Skin of body (tissue), 2 donors: ENCODE measurements around the gene SPDL1. TPM values are rescaled to one million over a fixed set of nuclear protein-coding genes. Genes with fewer than 3 reads are reported as not detected.

Source experiments
- DNase-seq: peaks from one replicate; lab custom pipeline; 2025; lab: John Stamatoyannopoulos, UW
- total RNA-seq: library from RNA; depleted of rRNA; stranded (reverse); fragments of >200 nt; gene quantifications from one replicate; pipeline ENCODE4 v1.2.3, GENCODE V29; 2014

Gene SPDL1, protein sequence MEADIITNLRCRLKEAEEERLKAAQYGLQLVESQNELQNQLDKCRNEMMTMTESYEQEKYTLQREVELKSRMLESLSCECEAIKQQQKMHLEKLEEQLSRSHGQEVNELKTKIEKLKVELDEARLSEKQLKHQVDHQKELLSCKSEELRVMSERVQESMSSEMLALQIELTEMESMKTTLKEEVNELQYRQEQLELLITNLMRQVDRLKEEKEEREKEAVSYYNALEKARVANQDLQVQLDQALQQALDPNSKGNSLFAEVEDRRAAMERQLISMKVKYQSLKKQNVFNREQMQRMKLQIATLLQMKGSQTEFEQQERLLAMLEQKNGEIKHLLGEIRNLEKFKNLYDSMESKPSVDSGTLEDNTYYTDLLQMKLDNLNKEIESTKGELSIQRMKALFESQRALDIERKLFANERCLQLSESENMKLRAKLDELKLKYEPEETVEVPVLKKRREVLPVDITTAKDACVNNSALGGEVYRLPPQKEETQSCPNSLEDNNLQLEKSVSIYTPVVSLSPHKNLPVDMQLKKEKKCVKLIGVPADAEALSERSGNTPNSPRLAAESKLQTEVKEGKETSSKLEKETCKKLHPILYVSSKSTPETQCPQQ
- 10.3 TPM for total RNA-seq

- peak; percentile 97 for DNase-seq
Measured at GRCh38 chr5:169583424-169584220, at the start of gene SPDL1. Gene SPDL1 (plus strand): TSS chr5:169583773. CDS start chr5:169588417, 4,644 bp downstream.

- no peak for DNase-seq
Measured at GRCh38 chr5:169534311-169534880, 49.2 kb upstream of the SPDL1 start.

DNA sequence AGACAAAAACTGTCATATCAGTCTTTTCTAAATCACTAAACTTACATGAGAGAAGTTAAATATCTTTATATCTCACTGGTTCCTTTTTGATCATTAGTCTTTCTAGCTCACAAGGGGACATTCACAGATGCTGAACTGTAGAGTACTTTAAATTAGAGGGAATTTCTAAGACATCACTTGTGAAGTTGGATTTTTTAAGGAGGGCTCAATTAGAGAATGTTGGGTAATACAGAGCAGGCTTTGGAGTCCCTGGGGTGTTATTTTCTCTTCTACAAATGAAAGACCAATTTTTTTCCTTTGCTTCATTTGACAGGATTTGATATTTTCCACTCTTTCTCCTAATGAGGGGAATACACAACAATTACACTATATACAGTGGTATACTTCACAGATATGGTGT lies 48.6 kb upstream of the SPDL1 start:
- no peak for DNase-seq

GRCh38 chr5:169538944-169539343 lies 44.6 kb upstream of the SPDL1 start:
- DNase-seq: no peak

DNA sequence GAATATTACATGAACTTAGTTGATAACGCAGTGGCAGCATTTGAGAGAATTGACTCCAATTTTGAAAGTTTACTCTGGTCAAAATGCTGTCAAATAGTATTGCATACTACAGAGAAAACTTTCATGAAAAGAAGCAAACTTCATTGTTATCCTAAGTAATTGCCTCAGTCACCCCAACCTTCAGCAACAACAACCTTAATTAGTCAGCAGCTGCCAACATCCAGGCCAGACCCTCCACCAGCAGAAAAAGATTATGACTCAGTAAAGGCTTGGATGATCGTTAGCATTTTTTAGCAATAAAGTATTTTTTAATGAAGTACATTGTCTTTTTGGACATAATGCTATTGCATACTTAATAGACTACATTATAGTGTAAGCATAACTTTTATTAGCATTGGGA lies 40.8 kb upstream of the SPDL1 start:
- no peak for DNase-seq

DNA sequence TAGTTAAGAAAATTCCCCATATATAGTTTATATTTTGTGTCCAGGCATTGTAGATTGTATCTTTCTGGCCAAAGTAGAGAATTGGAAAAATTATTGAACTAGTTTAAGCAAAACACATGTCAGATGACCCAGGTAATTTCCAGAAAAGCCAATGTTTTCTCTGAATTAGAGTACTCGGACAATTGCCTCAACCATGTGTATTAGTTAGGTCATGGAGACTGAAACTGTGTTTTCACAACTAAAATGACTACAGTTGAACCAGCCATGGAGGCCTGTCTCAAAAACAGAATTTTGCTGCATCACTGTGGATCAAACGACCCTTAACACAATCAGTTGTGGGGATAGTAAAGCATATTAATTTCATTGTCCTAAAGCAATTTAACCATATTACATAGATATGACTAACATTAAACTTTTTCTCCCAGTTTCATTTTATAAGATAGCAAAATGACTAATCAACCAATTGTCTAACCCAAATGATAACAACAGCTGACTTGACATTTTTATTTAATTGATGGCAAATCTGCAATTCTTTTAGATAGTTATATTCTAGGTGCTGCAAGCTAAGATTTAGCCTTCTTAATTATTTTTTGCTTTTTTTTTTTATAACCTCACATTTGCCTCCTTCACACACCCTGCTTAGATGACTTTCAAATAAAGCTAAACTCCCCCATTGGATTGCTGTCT lies 39.2 kb upstream of the SPDL1 start:
- no peak for DNase-seq

DNA sequence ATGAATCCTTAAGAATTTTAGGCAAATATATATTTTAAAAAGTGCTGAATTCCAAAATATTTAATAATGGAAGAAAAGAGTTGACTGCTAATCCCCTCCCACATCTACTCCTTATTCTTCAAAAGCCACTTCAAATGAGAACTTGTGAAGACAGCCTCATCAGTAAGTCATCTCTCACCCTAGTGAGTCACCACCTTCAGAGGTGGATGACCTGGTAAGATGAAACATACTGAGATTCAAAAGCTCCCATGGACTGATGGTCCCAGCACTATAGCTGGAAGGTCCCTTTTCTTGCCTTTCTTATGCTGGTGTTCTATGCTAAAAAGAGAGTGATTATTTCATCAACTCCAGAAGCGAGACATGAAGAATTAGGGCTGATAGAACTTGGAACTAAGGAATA lies 37.8 kb upstream of the SPDL1 start:
- DNase-seq: no peak

DNA sequence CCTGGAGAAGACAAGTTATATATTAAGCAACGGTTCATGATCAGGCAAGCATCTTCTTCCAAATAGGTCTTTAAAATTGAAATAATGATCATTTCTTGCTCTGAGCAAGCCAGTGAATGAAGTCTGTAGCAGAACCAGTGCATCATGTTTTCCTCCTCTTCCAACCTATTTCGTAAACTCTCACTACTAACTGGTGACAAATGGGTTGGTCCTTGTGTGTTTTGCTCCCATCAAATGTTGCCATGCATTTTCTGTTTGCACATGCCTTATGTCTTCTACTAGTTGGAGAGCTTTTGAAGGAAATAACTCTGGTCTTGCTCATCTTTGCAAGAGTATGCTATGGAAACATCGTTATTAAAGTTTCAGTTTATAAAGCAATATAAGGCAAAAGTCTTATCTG lies 37.2 kb upstream of the SPDL1 start:
- DNase-seq: no peak

GRCh38 chr5:169547508-169547907 lies 36.1 kb upstream of the SPDL1 start:
- DNase-seq: no peak

- peak; percentile 26 for DNase-seq
Measured at GRCh38 chr5:169548315-169548714, 35.3 kb upstream of the SPDL1 start.

DNA sequence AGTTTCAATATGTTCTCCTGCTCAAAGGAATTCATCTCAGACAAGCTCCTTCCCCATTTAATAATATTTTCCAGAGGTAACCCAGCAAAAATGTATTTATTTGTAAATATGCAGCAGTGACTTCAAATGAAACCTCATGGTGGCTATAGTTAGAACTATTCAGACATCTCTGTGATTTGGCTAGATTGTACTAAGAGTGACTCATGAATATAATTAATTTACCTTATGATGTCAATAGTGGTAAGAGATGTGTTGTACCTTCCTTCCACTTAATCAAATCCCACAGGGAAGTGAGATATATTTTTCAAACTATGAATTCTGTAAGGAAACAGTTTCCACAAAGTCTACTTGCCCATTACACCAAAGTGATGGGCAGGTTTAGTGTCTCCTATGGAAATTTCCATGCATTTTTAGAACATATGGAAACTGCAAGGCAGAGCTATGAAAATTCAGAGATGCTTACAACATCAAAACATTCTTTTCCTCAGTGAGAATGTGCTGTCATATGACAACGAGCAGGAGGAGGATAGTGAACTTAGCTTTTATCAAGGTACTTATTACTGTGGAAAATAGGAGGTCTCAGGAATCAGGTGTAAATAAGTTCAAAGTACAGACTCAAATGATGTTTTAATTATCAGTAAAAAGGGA lies 34.0 kb upstream of the SPDL1 start:
- DNase-seq: no peak

DNA sequence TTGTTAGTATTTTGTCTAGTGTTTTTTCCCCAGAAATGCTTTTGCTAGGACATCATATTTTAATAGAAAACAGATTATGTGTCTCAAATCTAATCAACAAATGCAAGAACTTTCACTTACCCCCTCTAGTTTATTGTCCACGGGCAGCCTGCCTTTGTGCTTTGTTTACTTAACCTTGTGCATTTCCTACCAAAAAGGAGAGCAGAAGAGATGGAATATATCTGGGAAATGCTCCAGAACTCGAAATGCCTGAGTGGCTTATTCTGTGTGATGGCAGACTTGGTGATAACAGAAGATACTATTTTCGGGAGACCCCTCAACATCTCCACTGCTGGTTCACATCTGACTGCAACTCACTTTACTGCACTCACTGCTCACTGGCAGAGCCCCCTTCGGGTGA lies 33.3 kb upstream of the SPDL1 start:
- DNase-seq: no peak

- DNase-seq: no peak
Measured at GRCh38 chr5:169551146-169551545, 32.4 kb upstream of the SPDL1 start.

- no peak for DNase-seq
Measured at GRCh38 chr5:169551696-169552095, 31.9 kb upstream of the SPDL1 start.

GRCh38 chr5:169554251-169554650 lies 29.3 kb upstream of the SPDL1 start:
- DNase-seq: no peak

DNA sequence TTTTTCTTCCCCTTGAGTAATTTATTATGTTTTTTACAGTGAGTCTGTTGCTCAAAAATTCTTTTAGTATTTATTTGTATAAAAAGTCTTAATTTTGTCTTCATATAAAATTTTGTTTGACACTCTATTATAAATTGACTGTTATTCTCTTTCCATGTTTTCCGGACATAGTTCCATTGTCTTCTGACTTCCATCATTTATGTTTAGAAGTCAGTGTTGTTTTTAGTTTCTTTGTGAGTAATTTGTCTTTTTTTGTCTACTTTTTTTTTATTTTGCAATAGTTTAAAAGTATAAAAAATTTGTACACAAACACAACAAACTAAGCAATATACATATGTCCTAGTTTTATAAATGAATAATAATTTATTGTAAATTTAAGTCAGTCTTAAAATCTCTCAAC lies 25.7 kb upstream of the SPDL1 start:
- DNase-seq: no peak

DNA sequence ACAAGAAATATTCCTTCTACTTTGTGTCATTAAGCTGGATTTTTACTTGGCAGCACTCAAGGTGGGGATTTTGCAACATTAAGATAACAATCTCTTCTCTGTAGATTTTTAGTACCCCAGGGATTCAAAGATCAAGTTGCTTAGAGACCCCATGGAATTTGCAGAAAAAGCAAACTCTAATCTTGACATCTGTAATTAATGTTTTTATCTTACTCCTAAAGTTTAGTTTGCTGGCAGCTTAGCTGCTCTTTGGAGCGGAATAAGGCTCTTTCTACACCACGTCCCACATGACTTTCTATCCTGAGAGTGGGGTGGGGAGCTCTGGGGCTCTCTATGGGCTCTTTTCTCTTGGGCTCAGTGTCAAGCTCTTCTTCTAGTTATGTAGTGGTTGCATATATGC lies 21.7 kb upstream of the SPDL1 start:
- DNase-seq: no peak

- DNase-seq: no peak
Measured at GRCh38 chr5:169563369-169563768, 20.2 kb upstream of the SPDL1 start.

DNA sequence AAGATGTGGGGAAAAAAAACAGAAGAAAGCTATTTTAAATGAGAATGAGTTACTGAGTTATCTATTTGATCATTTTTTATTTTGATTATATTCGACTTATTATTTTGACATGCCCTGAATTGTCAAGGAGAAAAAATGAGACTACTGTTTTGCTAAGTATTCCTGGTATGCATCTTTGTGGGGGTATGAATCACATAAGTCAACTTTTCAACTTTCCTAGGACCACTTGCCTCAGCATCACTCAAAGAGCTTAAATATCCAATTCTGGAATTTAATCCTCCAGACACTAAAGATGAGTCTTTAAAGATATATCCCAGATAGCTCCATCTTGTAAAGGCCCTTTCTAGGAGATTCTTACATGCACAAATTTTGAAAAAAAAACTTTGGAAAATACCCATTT lies 17.4 kb upstream of the SPDL1 start:
- DNase-seq: no peak

GRCh38 chr5:169567079-169567478 lies 16.5 kb upstream of the SPDL1 start:
- DNase-seq: no peak

- no peak for DNase-seq
Measured at GRCh38 chr5:169569513-169569912, 14.1 kb upstream of the SPDL1 start.
